GM12864 (cell line): ENCODE measurements around the gene ZNF516.

Experiments
- DNase-seq: peaks from one replicate; pipeline ENCODE4 v3.0.0-alpha.2; 2011; ENCODE audit warnings: low read depth
- H3K4me3 ChIP-seq: 2 replicates; pipeline ENCODE4 v1.5.1; 2011; ENCODE audit warnings: mild to moderate bottlenecking, low read depth, low read length, control low read depth
- TF ChIP-seq, protein P1 (sequence below): IDR thresholded peaks from 2 replicates; pipeline ENCODE4 v1.5.1; 2011; ENCODE audit warnings: low read depth, mild to moderate bottlenecking, moderate library complexity, low read length, control low read depth, inconsistent platforms; ENCODE audit errors: missing control alignments

Gene ZNF516

DNA sequence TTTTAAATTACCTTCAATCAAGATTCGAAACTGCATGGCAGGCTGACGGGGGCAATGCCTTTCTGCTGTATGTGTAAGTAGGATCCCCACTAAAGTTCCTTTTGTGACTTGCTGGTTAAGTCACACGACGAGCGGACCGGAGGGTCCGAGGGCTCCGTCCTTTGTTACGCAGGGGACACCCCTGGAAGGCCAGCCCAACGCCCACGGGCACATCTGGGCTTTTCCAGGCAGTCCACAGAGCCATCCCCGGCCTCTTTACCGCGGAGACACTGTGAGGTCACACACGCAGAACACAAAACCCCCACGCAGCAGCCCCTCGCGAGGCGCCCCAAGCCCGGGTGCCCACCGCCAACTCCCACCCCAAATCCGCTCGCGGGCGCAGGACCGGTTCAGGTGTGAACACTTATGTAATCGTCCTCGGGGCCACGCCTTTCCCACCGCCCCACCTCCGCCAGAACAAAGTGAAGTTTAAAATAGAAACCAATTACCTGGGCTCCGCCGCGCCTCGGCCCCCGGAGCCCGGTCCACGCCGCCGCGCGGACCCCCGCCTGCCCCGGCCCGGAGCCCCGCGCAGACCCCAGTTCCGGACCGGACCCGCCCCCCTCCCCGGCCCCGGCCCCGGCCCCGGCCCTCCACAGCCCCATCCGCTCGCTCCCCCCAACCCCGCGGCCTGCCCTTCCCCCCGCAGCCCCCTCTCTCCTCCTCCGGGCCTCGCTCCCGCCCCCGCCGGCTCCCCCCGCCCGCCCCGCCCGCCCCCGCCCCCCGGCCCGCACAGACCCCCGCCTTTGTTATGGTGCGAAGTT, 4.2 kb downstream of the ZNF516 start:
- H3K4me3 ChIP-seq: peak overlapping the region; percentile 59
- TF ChIP-seq, protein P1, sequence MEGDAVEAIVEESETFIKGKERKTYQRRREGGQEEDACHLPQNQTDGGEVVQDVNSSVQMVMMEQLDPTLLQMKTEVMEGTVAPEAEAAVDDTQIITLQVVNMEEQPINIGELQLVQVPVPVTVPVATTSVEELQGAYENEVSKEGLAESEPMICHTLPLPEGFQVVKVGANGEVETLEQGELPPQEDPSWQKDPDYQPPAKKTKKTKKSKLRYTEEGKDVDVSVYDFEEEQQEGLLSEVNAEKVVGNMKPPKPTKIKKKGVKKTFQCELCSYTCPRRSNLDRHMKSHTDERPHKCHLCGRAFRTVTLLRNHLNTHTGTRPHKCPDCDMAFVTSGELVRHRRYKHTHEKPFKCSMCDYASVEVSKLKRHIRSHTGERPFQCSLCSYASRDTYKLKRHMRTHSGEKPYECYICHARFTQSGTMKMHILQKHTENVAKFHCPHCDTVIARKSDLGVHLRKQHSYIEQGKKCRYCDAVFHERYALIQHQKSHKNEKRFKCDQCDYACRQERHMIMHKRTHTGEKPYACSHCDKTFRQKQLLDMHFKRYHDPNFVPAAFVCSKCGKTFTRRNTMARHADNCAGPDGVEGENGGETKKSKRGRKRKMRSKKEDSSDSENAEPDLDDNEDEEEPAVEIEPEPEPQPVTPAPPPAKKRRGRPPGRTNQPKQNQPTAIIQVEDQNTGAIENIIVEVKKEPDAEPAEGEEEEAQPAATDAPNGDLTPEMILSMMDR: no peak
- no peak for DNase-seq

DNA sequence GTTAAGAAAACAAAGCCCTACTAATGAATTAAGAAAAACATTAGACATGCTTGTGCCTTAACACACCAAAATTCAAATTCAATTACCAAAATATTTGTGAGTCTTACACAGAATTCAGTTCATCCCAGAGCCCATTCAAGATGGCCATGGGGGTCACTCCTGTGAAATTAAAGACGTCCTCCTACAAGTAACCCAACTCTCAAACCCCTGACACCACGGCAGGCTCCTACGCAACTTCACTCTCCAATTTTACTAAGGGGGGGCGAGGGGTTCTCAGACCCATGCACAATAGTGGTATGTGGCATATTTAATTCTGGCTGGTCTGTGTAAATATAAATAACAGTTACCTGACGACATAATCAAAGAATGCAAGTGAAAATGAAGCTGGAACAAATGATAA, 5.0 kb downstream of the ZNF516 start:
- TF ChIP-seq, protein P1: no peak
- DNase-seq: no peak
- H3K4me3 ChIP-seq: no peak overlapping the region

DNA sequence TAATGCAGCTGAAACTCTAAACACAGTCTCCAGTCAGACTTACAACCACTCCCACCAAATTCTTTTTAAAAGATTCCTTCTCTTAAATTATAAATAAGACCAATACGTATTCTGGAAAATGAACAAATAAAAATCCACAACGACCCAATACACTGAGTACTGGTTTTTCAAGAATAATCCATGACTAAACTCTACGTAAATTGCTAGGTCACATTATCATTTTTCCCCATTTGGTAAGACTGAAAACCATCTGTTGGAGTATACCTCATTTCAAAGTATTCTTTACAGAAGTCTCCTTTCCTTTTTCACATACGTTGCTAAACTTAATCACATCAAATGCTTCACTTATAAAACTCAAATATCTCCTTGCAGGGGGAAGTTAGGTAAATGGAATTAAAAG, 6.0 kb downstream of the ZNF516 start:
- TF ChIP-seq, protein P1: no peak
- no peak for DNase-seq
- H3K4me3 ChIP-seq: no peak overlapping the region

DNA sequence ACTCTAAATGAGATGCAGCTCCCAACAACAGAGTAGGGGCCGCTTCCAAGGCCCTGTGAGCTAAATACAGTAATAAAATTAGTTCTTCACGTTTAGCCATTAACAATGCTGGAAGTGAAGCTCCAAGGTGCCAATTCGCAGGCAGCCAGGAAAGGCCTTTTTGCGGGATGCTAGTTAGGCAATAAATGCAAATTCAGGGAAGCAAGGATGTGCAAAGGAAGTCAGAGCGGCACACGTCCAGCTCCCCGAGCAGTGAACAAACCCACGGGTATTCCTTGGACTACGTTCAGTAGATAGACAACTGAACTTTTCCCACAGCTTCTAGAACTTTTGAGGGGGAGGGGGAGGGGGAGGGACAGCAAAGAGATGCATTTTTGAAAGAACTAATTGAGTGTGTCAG, 6.9 kb downstream of the ZNF516 start:
- no peak for DNase-seq
- TF ChIP-seq, protein P1: no peak
- H3K4me3 ChIP-seq: no peak overlapping the region

DNA sequence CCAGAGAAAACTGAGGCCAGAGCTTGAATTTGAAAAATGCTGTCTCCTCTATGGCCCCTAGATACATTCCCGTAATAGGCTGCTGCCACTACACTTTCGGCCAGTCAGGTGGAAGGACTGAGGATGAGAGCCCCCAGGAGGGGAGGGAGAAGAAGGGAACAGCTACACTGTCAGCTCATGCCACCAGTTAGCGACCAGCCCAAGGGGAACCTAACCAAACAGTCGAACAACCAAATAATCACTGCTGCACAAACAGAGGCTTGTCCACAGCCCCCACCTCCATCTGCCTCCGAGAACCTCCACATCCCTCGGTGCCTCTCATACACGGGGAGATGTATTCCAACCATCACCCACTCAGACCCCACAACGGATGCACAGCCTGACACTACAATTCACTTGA, 7.3 kb downstream of the ZNF516 start:
- no peak overlapping the region for H3K4me3 ChIP-seq
- TF ChIP-seq, protein P1: no peak
- DNase-seq: no peak

DNA sequence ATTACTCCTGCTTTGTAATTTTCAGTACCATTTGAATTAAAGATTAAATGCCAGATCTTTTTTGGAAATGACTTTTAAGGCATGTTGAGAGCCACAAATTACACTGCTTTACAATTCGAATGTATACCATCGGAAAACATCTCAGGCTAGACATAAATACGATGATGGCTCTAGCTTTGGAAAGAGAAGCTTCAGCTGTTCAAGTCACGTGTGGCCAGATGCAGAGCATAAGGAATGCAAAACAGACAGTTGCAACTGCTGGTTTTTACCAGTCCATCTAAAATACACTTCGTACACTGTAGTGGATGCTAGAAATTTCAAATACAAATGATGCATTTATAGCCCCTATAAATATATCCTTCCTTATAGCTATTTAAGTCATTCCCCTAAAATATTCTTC, 8.0 kb downstream of the ZNF516 start:
- TF ChIP-seq, protein P1: no peak
- DNase-seq: no peak

DNA sequence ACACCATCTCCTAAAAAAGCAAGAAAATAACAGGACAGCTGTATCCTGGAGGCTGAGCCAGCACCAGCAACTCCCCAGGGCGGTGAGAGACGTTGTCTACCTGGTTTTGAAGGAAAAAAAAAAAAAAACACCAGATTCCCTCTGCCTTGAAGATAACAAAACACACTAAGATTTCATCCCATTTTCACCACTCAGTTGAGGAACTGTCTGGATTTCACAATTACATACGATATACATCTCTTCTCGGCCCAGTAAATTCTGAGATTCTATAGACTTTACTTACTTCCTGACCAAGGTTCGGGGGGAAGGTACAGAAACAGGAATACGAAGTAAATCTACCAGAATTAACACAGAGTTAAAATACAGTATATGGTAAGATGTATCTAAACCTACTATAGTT, 8.5 kb downstream of the ZNF516 start:
- no peak overlapping the region for H3K4me3 ChIP-seq
- no peak for DNase-seq
- TF ChIP-seq, protein P1: no peak

More for the DNA sequence above, 8.0 kb downstream of the ZNF516 start:
- H3K4me3 ChIP-seq: no peak overlapping the region
